HCT116 (cell line): Measurements from ENCODE around the gene MAST4. TPM values are rescaled to one million over a fixed set of nuclear protein-coding genes. Genes with fewer than 3 reads are reported as not detected.

Experiments used
- ATAC-seq: fragments of 200-7000 bp; cut with Tn5 transposase; 2 replicates; pipeline ENCODE4 v1.9.1; 2020; ENCODE audit warnings: mild to moderate bottlenecking, moderate library complexity
- BruUV-seq: library from RNA; stranded (reverse); fragments of 400-500 nt; replicated peaks from 2 replicates; lab custom pipeline; 2021; lab: Mats Ljungman, UMichigan
- CTCF ChIA-PET: fragments of 300-600 bp; sonication (Branson Sonifier 250); formaldehyde crosslinking; loops from one replicate; lab custom pipeline; 2021; ENCODE audit warnings: antibody characterized with exemption; lab: Charles Lee
- POLR2A ChIA-PET: fragments of 300-600, 350-600 bp; sonication (Branson Sonifier 250); formaldehyde crosslinking; loops from one replicate; lab custom pipeline; 2021; ENCODE audit warnings: antibody characterized with exemption; lab: Charles Lee
- RAD21 ChIA-PET, 2 experiments: fragments of 300-600 bp; sonication (Branson Sonifier 250); formaldehyde crosslinking; loops; one replicate each; lab custom pipeline; 2023; ENCODE audit warnings: low total read pairs in 2 of 2; ENCODE audit not compliant: uncharacterized antibody in 2 of 2, unreplicated experiment in 2 of 2, low non-redundant PET in 1 of 2; lab: Charles Lee
- DNase-seq: peaks from one replicate; pipeline ENCODE4 v3.0.0-alpha.2; 2010; ENCODE audit warnings: low read depth, low spot score
- H2AFZ ChIP-seq: fragments of 200-600 bp; shearing (Covaris generic), sonication (generic); 2 replicates; pipeline ENCODE4 v1.6.1; 2017; ENCODE audit warnings: low read depth, mixed run types, mixed read lengths, antibody characterized with exemption, low read length; ENCODE audit not compliant: poor library complexity, severe bottlenecking
- H3K27ac ChIP-seq: 2 replicates; pipeline ENCODE4 v1.5.1; 2012; ENCODE audit warnings: low read depth, low read length
- H3K27me3 ChIP-seq: fragments of 200-600 bp; sonication (generic); 2 replicates; pipeline ENCODE4 v1.6.1; 2016; ENCODE audit warnings: mixed run types, low read length, mixed read lengths; ENCODE audit not compliant: insufficient read depth
- H3K36me3 ChIP-seq, 2 experiments: fragments of 200-500 bp in 1 of 2; fragments of 200-600 bp in 1 of 2; sonication (Bioruptor generic) in 1 of 2; sonication (generic) in 1 of 2; 2 replicates each; pipeline versions ENCODE4 v1.5.1 to v1.6.1; 2014 to 2016; ENCODE audit warnings: low read length in 2 of 2, inconsistent platforms in 1 of 2, mixed read lengths in 1 of 2, mixed run types in 1 of 2; ENCODE audit not compliant: insufficient read depth in 2 of 2, control insufficient read depth in 1 of 2
- H3K4me1 ChIP-seq, 2 experiments: fragments of 200-600 bp in 1 of 2; sonication (generic) in 1 of 2; 2 replicates each; pipeline versions ENCODE4 v1.5.1 to v1.6.1; 2012 to 2017; ENCODE audit warnings: low read length in 2 of 2, inconsistent platforms in 1 of 2, mild to moderate bottlenecking in 1 of 2, mixed read lengths in 1 of 2, mixed run types in 1 of 2, moderate library complexity in 1 of 2; ENCODE audit not compliant: insufficient read depth in 2 of 2, control insufficient read depth in 1 of 2
- H3K4me2 ChIP-seq: fragments of 200-600 bp; sonication (generic); 2 replicates; pipeline ENCODE4 v1.6.1; 2017; ENCODE audit warnings: mixed run types, low read length, mixed read lengths
- H3K4me3 ChIP-seq, 2 experiments: fragments of 200-600 bp in 1 of 2; sonication (generic) in 1 of 2; replicated peaks in 1 of 2; 2 replicates each; pipeline ENCODE4 v1.5.1; 2011 to 2016; ENCODE audit warnings: low read length in 2 of 2, control low read depth in 1 of 2, low read depth in 1 of 2, mild to moderate bottlenecking in 1 of 2, mixed read lengths in 1 of 2, mixed run types in 1 of 2
- H3K79me2 ChIP-seq: fragments of 200-600 bp; sonication (generic); 2 replicates; pipeline ENCODE4 v1.6.1; 2017; ENCODE audit warnings: mild to moderate bottlenecking, mixed run types, low read length, moderate library complexity, mixed read lengths; ENCODE audit not compliant: insufficient read depth
- H3K9ac ChIP-seq: fragments of 200-600 bp; sonication (generic); 2 replicates; pipeline ENCODE4 v1.6.1; 2016; ENCODE audit warnings: low read length, mixed read lengths
- H3K9me2 ChIP-seq: fragments of 200-600 bp; sonication (generic), shearing (Covaris generic); 2 replicates; pipeline ENCODE4 v1.6.1; 2017; ENCODE audit warnings: mixed run types, mild to moderate bottlenecking, moderate library complexity; ENCODE audit not compliant: insufficient read depth
- H3K9me3 ChIP-seq, 2 experiments: fragments of 200-500 bp in 1 of 2; fragments of 200-600 bp in 1 of 2; sonication (Bioruptor generic) in 1 of 2; sonication (generic) in 1 of 2; 2 replicates each; pipeline ENCODE4 v1.6.1; 2014 to 2017; ENCODE audit warnings: low read length in 2 of 2, mixed read lengths in 2 of 2, inconsistent platforms in 1 of 2, low read depth in 1 of 2, mild to moderate bottlenecking in 1 of 2, mixed run types in 1 of 2, moderate library complexity in 1 of 2; ENCODE audit not compliant: control insufficient read depth in 1 of 2, insufficient read depth in 1 of 2
- H4K20me1 ChIP-seq: fragments of 200-600 bp; sonication (generic), shearing (Covaris generic); 2 replicates; pipeline ENCODE4 v1.6.1; 2017; ENCODE audit warnings: mixed run types, mild to moderate bottlenecking, moderate library complexity; ENCODE audit not compliant: insufficient read depth
- ATF3 ChIP-seq: IDR thresholded peaks from 2 replicates; pipeline ENCODE4 v1.6.1; 2012
- CEBPB ChIP-seq: IDR thresholded peaks from 2 replicates; pipeline ENCODE4 v1.6.1; 2012; ENCODE audit warnings: low read depth
- EGR1 ChIP-seq: IDR thresholded peaks from 2 replicates; pipeline ENCODE4 v1.6.1; 2012; ENCODE audit warnings: low read depth
- ELF1 ChIP-seq: IDR thresholded peaks from 2 replicates; pipeline ENCODE4 v1.6.1; 2012; ENCODE audit warnings: low read depth, borderline replicate concordance
- EZH2 ChIP-seq: fragments of 200-600 bp; sonication (generic); IDR thresholded peaks from 2 replicates; pipeline ENCODE4 v1.6.1; 2017; ENCODE audit warnings: antibody characterized with exemption, mixed run types
- EZH2phosphoT487 ChIP-seq: fragments of 200-600 bp; IDR thresholded peaks from 2 replicates; pipeline ENCODE4 v1.6.1; 2018; ENCODE audit warnings: antibody characterized with exemption, borderline replicate concordance
- FOSL1 ChIP-seq: IDR thresholded peaks from 2 replicates; pipeline ENCODE4 v1.6.1; 2012; ENCODE audit warnings: low read depth
- JUND ChIP-seq: IDR thresholded peaks from 2 replicates; pipeline ENCODE4 v1.6.1; 2012
- POLR2A ChIP-seq: IDR thresholded peaks from 2 replicates; pipeline ENCODE4 v1.7.0; 2011; ENCODE audit warnings: borderline replicate concordance; ENCODE audit not compliant: insufficient read depth, insufficient read length; ENCODE audit errors: extremely low read depth
- RAD21 ChIP-seq: IDR thresholded peaks from 2 replicates; pipeline ENCODE4 v1.6.1; 2012; ENCODE audit warnings: low read depth, mild to moderate bottlenecking
- SIN3A ChIP-seq: IDR thresholded peaks from 2 replicates; pipeline ENCODE4 v1.6.1; 2012; ENCODE audit warnings: low read depth
- SP1 ChIP-seq: IDR thresholded peaks from 2 replicates; pipeline ENCODE4 v1.6.1; 2012; ENCODE audit warnings: low read depth
- SRF ChIP-seq: IDR thresholded peaks from 2 replicates; pipeline ENCODE4 v1.6.1; 2012; ENCODE audit warnings: low read depth
- TCF7L2 ChIP-seq: IDR thresholded peaks from 2 replicates; pipeline ENCODE4 v1.7.0; 2011; ENCODE audit warnings: borderline replicate concordance, inconsistent platforms; ENCODE audit not compliant: insufficient read depth, insufficient read length; ENCODE audit errors: extremely low read depth
- YY1 ChIP-seq: IDR thresholded peaks from 2 replicates; pipeline ENCODE4 v1.6.1; 2011; ENCODE audit warnings: low read length, low read depth, moderate library complexity, mild to moderate bottlenecking; ENCODE audit not compliant: insufficient replicate concordance; ENCODE audit errors: extremely low read depth
- ZNF274 ChIP-seq: fragments of 200-500 bp; sonication (Bioruptor generic); IDR thresholded peaks from 2 replicates; pipeline ENCODE4 v1.6.1; 2014; ENCODE audit warnings: mild to moderate bottlenecking, low read depth, low read length, inconsistent platforms
- intact Hi-C: fragments of 100-400 bp; cut with micrococcal nuclease; formaldehyde crosslinking; loops from 2 replicates; pipeline ENCODE4 v1.10.0; 2022
- total RNA-seq: library from RNA; stranded (reverse); gene quantifications from one replicate; pipeline ENCODE4 v1.2.1, GENCODE V29; 2021; ENCODE audit not compliant: unreplicated experiment
- TF ChIP-seq, protein P1 (sequence below): IDR thresholded peaks from 2 replicates; pipeline ENCODE4 v1.6.1; 2012
- TF ChIP-seq, protein P2 (sequence below): IDR thresholded peaks from 2 replicates; pipeline ENCODE4 v1.6.1; 2012; ENCODE audit warnings: low read depth

Gene MAST4
- total RNA-seq, 1 experiment from 2014 or later: 1.1 TPM

DNA sequence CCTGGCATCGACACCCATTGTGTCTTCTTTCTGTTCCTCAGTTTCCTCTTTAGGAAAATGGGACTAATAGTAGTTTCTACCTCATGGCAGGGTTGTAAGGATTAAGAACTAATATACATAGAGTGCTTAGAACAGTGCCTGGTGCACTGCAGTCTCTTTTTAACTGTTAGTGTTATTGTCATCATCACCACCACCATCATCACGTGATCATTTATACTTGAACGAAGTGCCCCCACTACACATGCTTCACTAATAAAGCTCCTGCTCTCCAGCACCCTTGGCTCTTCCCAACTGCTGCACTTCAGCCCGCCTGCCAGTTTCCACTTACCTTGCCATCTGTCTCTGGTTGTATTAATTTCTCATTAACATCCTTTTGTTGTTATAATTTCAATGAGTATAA, 35.8 kb upstream of the MAST4 start:
- ATAC-seq (no peak), DNase-seq (no peak)
- CTCF ChIA-PET: no interaction called here
- no peaks in the 10 kb centered on the region for H3K4me1 ChIP-seq
- no peak overlapping the region for H3K27ac ChIP-seq
- H3K79me2 ChIP-seq: no peaks in the 10 kb centered on the region
- no peak overlapping the region for H3K4me2 ChIP-seq
- TF ChIP-seq EZH2: no peak
- TF ChIP-seq YY1: no peak
- no peak for TF ChIP-seq ATF3
- TF ChIP-seq CEBPB: no peak
- TF ChIP-seq, protein P1, sequence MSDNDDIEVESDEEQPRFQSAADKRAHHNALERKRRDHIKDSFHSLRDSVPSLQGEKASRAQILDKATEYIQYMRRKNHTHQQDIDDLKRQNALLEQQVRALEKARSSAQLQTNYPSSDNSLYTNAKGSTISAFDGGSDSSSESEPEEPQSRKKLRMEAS: no peak
- TF ChIP-seq ZNF274: no peak
- no peak for TF ChIP-seq JUND
- no peak for TF ChIP-seq EZH2phosphoT487
- no peak for TF ChIP-seq FOSL1
- TF ChIP-seq ELF1: no peak
- TF ChIP-seq EGR1: no peak
- no peak for TF ChIP-seq SIN3A
- TF ChIP-seq, protein P2, sequence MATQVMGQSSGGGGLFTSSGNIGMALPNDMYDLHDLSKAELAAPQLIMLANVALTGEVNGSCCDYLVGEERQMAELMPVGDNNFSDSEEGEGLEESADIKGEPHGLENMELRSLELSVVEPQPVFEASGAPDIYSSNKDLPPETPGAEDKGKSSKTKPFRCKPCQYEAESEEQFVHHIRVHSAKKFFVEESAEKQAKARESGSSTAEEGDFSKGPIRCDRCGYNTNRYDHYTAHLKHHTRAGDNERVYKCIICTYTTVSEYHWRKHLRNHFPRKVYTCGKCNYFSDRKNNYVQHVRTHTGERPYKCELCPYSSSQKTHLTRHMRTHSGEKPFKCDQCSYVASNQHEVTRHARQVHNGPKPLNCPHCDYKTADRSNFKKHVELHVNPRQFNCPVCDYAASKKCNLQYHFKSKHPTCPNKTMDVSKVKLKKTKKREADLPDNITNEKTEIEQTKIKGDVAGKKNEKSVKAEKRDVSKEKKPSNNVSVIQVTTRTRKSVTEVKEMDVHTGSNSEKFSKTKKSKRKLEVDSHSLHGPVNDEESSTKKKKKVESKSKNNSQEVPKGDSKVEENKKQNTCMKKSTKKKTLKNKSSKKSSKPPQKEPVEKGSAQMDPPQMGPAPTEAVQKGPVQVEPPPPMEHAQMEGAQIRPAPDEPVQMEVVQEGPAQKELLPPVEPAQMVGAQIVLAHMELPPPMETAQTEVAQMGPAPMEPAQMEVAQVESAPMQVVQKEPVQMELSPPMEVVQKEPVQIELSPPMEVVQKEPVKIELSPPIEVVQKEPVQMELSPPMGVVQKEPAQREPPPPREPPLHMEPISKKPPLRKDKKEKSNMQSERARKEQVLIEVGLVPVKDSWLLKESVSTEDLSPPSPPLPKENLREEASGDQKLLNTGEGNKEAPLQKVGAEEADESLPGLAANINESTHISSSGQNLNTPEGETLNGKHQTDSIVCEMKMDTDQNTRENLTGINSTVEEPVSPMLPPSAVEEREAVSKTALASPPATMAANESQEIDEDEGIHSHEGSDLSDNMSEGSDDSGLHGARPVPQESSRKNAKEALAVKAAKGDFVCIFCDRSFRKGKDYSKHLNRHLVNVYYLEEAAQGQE: no peak
- TF ChIP-seq SRF: no peak
- no peak for TF ChIP-seq RAD21
- no peak for TF ChIP-seq POLR2A
- TF ChIP-seq SP1: no peak
- no peak for TF ChIP-seq TCF7L2
- POLR2A ChIA-PET: no interaction called here
- intact Hi-C loops: no loop called here
- BruUV-seq: no TSS peak
- no peaks in the 10 kb centered on the region for H3K36me3 ChIP-seq
- no peaks in the 10 kb centered on the region for H3K27me3 ChIP-seq
- no peak overlapping the region for H2AFZ ChIP-seq
- H3K4me3 ChIP-seq: no peak overlapping the region
- RAD21 ChIA-PET: no interaction called here
- H3K9me3 ChIP-seq: no peaks in the 10 kb centered on the region
- H4K20me1 ChIP-seq: no peaks in the 10 kb centered on the region
- no peaks in the 10 kb centered on the region for H3K9me2 ChIP-seq
- H3K9ac ChIP-seq: no peak overlapping the region
